Pulmonary artery endothelial cell (primary cell): Measurements from ENCODE around the gene SYPL2. TPM values are rescaled to one million over a fixed set of nuclear protein-coding genes. Genes with fewer than 3 reads are reported as not detected.
"Not testable (repeated sequence)": the region's sequence is repeated elsewhere in the genome, so short reads cannot be mapped to it uniquely, and the experiment has no call there.

Experiments used
- DNase-seq: peaks from one replicate; pipeline ENCODE4 v3.0.0-alpha.2; 2011; ENCODE audit warnings: low read depth, low spot score
- total RNA-seq: library from RNA; depleted of rRNA; stranded (reverse); fragments of >200 nt; gene quantifications from 2 replicates; pipeline ENCODE4 v1.2.3, GENCODE V29; 2014

Gene SYPL2
- total RNA-seq, 1 donor from 2014 or later, result not detected

DNA sequence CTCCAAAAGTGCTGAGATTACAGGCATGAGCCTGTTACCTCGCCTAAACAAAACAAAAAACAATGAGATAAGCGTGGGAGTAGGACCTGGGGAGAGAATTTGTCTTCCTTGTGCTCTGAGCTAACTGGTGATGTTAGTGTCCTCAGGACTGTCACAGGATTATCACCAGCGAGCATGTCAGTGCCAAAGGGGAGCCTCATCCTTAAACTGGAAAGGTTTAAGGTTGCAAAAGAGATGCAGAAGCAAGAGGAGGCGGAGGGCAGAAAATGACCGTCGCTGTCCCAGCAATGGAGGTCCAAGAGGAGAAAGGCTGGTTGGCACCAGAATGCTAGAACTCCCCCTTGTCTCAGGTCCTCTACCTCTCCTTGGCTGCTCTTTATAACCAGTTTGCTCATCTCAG lies 3.9 kb downstream of the SYPL2 start:
- DNase-seq, result no peak

DNA sequence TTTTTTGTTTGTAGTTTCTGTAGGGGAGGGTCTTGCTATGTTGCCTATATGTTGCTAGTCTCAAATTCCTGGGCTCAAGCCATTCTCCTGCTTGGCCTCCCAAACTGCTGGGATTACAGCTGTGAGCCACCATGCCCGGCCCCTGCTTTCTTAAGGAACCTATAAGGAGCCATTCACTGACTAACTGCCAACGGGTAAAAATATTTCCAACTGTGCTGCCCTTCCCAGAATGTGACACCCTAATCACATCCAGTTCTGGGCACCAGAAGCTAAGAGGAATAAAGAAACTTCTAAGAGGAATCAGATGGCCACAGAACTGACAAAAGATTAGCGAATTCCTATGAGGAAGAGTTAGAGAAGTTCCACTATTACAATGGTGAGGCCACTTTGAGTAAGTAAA lies 6.4 kb downstream of the SYPL2 start:
- DNase-seq, result no peak

DNA sequence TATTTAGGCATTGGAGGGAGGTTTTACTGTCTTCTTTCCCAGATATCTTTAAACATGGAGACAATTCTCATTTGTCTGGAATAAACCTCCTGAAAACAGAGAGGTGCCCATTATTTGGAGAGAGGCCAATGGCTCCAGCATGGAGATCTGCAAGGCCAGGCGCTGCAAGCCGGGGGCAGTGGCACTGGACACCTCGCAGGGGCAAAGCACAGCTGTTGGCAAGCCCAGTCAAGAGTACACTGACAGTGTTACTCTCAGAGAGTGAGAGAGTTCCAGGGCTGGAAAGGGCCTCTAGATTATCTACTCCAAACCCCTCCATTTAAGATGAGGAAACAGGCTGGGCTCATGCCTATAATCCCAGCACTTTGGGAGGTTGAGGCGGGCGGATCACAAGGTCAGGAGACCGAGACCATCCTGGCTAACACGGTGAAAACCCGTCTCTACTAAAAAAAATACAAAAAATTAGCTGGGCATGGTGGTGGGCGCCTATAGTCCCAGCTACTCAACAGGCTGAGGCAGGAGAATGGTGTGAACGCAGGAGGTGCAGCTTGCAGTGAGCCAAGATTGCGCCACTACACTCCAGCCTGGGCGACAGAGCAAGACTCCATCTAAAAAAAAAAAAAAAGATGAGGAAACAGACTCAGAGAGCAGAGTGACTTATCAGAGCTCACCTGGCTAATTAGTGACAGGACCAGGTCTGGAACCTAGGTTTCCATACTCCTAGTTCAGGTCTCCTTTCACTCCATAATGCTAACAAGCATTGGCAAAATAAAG lies 7.1 kb downstream of the SYPL2 start:
- not testable (repeated sequence) for DNase-seq

DNA sequence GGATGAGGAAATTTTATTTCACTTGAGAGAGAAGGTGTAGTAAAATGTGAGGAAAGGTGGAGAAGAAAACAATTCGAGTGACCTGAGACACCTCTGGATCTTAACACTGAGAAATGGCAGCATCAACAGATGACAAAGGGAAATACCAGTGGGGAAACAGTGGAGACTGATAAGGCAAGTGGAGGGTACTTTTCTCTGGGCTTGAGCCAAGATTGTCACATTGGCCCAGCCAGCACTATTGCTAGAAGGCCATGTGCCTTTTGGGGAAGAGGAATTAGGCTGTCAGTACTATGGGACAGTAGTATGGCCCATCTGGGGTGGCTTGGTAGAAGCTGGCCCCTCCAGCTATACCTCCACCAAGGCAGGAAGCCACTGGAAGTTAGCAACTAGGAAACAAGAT lies 8.4 kb downstream of the SYPL2 start:
- DNase-seq, result no peak

DNA sequence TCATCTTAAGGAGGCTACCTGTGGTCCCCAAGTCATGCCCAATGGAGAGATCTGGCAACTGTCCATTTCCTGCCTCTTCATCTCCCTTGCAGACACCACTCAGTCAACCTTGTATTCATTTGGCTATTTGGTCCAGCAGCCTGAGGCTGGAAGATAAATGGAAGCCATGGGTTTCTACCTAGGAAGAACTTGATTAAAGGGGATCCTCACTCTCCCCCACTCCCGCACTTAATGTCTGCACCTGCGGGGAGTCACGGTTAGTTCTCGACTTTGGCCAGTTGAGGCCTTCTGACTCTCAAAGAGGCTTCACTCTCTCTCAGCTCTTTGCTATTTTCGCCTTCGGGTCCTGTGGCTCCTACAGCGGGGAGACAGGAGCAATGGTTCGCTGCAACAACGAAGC lies 8.9 kb downstream of the SYPL2 start:
- no peak for DNase-seq

DNA sequence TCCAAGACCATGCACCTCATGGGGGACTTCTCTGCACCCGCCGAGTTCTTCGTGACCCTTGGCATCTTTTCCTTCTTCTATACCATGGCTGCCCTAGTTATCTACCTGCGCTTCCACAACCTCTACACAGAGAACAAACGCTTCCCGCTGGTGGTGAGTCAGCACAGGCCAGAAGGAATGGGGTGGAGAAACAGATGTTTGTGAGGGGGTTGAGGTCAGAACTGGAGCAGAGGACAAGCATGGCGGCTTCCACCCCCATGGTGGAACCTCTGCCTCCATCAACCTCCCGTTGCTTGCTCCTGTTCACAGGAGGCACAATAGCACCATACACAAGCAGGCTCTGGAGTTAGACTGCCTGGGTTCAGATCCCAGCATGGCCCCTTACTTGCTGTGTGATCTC lies 10.5 kb downstream of the SYPL2 start:
- no peak for DNase-seq

DNA sequence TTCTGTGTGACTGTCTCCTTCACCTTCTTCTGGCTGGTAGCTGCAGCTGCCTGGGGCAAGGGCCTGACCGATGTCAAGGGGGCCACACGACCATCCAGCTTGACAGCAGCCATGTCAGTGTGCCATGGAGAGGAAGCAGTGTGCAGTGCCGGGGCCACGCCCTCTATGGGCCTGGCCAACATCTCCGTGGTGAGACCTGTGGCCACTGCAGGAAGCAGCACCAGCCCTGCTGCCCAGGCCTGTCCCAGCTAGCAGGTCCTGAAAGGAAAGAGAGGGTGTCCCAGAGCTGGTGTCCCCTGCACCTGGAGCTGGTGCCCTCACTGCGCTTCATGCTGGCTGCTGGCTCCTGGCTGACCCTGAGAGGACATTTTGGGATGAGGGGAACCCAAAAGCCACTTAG lies 11.5 kb downstream of the SYPL2 start:
- no peak for DNase-seq

DNA sequence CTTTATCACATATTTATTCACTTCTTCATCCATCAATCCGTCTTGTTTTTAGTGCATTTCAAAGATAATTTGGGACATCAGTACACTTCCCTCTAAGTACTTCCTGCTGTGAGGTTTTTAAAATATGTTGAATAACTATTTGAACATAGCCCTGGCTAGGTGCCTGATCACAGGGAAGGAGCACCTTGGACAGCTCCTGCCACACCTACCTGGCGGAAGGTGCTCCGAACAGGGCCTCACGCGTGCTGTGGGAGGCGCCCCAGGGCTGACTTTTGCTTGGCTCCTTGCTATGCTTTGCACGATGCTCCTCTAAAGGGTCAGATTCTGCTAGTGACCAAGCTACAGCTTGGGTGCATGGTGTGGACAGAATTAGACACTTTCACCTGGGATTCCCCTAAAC lies 12.5 kb downstream of the SYPL2 start:
- no peak for DNase-seq

DNA sequence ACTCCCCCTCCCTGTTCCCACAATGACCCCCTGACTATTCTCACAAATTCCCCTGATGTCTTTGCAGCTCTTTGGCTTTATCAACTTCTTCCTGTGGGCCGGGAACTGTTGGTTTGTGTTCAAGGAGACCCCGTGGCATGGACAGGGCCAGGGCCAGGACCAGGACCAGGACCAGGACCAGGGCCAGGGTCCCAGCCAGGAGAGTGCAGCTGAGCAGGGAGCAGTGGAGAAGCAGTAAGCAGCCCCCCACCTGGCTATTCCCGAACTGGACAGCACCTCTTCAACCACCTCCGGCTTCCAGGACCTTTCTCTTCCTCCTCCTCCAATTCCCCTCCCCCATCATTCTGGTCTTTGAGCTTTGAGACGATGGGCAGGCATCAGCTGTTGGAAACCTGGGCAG lies 13.0 kb downstream of the SYPL2 start:
- DNase-seq, result no peak

DNA sequence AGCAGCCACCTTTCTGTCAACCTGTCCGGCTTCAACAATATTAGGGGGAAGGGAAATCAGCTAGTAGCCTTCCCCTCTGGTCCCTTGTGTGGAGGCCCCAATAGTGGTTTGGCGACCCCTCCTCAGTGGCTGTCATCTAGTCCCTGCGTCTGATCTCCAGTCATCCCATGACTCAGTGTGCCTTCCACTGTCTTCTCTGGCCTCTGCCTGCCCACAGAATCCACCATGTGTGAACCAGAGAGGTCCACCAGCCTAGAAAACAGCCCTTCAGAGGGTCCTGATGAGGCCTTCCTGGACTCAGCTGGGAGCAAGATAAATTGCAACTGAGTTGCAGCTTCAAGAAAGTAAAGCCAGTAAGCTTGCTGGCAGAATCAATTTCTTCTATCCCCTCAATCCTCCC lies 13.6 kb downstream of the SYPL2 start:
- DNase-seq, result no peak

DNA sequence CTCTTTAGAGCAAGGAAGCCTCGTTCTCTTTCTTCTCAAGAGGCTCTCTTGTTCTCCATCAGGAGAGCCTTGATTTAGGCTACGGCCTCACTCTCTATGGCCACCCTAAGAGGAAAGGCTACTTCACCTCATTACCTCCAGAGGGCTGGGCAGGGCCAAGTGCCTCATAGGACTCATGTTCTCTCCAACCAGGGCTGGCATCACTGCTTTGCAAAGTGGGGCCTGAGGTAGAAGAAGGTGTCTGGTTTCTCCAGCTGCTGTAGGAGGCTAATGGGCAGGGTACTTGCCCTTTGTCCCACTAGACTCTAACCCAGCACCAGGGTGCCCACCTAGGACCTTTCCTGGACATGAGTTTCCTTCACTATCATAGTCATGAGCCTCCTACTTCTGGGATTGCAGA lies 15.3 kb downstream of the SYPL2 start:
- DNase-seq, result no peak

DNA sequence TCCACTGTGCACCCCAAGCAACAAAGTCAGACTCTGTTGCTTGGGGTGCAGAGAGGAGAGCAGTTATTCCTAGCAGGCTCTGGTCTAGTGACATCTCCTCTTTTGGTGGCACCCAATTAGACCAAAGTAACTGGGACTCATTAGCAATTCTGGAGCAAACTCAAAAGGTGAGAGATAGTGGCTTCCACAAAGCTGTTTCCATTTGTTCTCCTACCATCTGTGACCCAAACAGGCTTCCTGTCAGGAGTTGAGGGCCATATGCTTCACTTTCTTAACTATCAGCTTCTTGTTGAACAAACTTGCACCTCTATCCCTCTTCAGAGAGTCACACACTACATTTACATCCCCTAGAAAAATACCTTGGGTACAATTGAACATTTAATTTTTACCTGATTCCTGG lies 15.9 kb downstream of the SYPL2 start:
- no peak for DNase-seq

DNA sequence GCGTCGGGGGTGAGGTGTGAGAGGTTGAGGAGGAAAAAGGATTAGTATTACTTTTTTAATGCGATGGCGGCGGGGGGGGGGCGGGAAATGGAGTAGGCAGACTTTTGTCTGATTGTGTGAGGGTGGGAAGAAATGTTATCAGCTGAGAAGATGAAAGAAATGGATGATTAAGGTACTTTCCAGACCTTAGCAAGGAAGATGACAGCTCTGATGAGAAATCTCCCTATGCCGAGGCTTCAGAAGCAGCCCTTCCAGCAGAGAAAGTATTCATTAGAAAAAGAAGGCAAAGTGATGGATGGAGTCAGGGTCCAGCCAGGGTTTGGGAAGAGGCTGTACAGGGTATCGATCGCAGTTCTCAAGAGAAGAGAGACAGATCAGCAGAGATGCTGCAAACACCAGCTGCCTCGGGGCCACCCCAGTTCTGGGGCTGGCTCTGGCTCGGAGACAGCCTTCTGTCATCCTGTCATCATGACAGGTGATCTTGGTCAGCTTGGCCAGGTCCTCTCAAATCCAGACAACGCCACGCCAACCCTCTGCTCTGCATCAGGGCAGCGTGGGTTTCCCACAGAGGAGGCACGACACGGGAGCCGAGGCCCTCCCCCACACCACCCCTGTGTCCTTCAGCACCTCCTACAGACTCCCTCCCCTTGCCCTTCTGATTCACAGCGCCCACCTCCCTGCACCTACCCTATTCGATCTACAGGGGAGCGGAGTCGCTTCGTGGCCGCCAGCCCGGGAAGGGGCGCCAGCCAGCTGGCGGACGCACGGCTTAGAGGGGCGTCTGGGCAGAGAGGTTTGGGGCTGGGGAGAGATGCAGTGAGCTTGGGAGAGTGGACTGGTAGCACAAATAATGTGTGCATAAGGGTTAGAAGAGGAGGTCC lies 16.7 kb downstream of the SYPL2 start:
- no peak for DNase-seq

DNA sequence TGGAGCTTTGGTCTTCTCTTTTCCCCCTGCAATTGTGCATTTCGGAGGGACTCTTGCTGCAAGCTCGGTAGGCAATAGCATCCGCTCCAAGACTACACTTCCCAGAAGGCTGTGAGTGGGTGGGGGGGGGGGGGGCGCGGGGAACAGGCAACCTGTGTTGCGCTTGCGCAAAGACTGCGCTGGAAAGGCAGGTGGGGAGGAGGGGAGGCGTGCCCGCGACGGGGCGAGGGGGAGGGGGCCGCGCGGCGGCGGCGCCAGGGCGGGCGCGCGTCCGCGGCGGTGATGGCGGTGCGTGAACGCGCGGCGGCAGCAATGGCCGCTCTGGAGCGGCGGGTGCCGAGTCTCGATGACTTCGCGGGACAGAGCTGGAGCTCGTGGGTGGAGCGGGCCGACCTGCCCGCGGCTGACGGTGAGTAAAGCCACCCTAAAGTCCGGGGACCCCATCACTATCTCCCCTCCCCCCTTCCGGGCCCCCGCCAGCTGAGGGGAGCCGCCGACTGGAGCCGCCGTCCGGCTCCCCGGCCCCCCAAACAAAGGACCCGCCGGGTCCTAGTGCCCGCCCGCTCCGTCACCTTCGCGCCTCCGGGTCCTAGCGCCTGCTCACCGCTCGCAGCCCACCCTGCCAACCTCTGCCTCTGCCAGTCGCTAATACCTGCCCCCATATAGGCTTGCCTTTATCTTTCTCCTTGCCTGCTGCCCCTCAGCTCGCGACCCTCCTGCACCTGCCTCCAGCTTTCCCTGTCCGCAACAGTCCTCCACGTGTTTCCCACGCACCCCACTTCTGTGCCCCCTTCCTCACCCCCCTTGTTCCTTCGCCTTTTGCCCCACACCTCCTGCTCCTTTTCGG lies 17.5 kb downstream of the SYPL2 start, which contains the start of gene ATXN7L2:
Gene ATXN7L2 (plus strand): TSS at position 234 of the 847 bp plus-strand sequence. CDS start 49 bp downstream, at position 283.
- peak; percentile 56 for DNase-seq

DNA sequence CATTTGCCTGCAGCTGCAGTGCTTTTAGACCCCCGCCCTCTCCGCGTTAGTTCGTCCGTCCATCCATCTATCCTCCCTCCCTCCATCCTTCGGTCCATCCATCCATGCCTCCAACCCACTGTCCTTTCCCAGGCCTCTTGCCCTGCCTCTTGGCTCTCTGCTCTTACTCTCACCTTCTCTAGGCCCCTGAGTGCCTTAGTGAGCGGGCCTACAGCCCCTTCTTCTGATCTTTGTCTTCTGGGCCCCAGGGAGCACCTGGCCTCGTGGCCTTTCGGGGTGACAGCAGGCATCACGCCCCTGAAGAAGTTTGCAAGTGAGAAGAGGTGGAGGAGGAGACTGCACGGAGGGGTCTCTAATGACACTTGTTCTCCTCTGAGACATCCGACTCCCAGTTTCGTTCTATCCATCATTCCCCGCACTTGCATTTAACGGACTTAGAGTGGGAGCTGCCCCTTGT lies 18.2 kb downstream of the SYPL2 start:
- no peak for DNase-seq

DNA sequence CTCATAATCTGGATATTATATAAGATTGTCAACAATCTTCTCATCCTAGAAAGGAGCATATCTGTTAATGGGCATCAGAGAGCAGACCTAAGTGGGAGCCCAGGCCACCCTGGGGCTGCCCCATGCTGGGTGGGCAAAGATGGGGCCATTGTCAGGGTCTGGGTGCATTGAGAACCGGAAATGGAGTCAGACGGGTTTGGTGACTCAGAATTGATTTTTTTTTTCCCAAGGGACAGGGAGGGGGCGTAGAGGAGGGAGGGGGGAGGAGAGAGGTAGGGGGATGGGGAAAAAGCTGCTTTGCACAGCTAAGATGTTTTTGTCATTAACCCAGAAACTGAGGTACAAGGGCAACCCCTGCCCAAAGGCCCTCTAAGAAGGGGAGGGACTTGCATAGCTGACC lies 18.7 kb downstream of the SYPL2 start:
- no peak for DNase-seq

DNA sequence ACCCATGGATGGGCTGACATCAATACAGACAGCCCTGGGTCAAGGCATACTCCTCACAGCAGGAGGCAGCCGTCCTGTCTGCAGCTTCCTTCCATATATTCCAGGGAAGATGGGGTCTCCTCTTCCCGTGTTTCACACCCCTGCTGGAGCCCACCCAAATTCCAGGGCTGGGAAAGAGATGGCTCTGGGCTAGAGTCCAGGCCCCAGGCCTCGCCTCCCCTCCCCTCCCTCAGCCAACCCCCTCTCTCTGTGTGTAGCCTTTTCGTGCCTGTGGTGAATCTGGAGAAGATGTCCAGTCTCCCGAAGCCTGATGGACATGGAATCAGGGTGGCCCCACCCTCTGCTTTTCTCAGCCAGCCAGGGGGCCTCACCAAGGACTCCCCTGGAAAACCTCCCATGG lies 20.9 kb downstream of the SYPL2 start:
- no peak for DNase-seq

DNA sequence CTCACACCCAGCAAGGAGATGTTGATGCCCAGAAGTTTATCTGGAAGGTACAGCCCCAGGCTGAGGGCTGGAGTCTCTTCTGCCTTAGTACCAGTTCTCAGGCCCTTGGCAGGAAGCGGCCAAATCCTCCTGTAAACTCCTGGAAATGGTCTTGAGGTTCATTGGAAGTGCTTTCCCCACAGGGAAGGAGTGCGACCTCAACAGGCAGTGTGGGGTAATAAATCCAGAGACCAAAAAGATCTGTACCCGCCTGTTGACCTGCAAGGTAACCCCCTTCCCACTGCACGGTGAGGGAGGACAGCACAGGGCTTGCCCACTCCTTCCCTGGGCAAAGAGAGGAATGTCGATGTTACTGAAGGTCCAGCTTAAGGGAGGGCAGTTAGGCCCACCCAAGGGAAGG lies 21.9 kb downstream of the SYPL2 start:
- DNase-seq, result no peak

DNA sequence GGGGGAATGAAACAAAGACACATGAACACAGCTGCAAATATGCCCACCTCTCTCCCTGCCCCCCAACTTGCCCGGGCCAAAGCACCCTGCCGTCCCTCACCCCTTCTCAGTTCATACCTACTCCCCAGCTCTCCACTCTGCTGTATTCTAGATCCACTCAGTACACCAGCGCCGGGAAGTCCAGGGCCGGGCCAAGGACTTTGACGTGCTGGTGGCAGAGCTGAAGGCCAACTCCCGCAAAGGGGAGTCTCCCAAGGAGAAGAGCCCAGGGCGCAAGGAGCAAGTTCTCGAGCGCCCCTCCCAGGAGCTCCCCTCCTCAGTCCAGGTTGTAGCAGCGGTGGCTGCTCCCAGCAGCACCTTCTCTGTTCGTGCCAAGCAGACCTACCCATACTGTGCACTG lies 22.4 kb downstream of the SYPL2 start:
- DNase-seq, result no peak

DNA sequence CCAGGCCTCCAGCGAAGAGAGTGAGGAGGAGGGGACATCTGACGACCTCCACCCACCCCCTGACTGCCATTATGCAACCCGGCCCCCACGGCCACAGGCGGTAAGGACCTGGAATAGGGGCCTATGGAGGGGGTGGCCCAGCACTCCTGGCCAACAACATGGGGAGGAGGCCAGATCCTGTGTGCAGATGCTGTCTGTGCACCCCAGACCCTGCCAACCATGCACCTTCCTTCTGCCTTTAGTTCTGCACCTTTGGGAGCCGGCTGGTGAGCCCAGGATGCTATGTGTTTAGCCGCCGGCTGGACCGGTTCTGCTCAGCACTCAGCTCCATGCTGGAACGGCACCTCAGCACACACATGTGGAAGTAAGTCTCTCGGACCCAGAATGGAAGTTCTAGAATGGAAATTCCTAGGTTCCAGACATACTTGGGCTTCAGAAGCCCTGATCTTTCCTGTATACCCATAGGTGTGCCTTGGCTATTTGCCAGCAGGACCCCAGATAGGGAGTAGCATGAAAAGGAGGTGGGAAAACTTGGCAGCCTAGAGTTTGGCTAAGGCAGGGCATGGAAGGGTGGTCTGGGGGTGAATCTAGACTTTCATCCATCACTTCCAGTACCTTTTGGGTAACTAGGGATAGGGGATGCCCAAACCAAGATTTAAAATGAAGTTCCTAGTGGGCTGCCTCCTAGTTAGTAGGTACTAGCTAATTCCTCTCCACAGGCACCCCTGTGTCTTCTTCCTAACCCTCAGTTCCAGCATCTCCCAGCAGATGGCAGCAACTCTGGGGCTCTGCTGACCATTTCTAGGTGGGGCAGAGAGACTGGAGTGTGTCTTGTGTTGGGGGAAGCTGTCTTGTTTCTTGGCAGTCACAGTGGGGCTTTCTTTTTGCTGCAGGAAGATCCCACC lies 23.9 kb downstream of the SYPL2 start:
- no peak for DNase-seq

DNA sequence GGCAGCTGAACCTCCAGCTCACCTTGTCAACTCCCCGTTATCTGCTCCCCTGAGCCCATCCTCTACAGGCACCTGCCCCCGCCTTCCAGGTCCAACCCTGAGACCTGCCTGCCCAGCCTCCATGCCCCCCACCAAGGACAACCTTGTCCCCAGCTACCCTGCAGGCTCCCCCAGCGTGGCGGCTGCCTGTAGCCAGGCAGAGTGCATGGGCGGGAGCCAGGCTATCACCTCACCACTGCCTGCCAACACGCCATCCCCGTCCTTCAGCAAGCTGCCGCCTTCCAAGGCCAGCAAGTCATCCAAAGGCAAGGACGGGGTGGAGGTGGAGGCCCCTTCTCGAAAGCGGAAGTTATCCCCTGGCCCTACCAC lies 24.6 kb downstream of the SYPL2 start:
- DNase-seq, result no peak
